A549 (cell line): ENCODE measurements around the gene C5orf34. TPM values are rescaled to one million over a fixed set of nuclear protein-coding genes. Genes with fewer than 3 reads are reported as not detected.

Experiments
- ATAC-seq, 2 experiments: fragments of 200-7000 bp in 1 of 2; fragments of >200 bp in 1 of 2; cut with Nextera tagmentation in 1 of 2; cut with Tn5 transposase in 1 of 2; 3 replicates each; pipeline versions ENCODE4 v1.8.0 to v1.9.1; 2018 to 2020; ENCODE audit warnings: mild to moderate bottlenecking in 1 of 2, moderate library complexity in 1 of 2
- CTCF ChIA-PET: fragments of 300-600 bp; sonication (Branson Sonifier 250); formaldehyde crosslinking; extraction: SDS; loops from one replicate; lab custom pipeline; 2021; ENCODE audit warnings: antibody characterized with exemption, inconsistent platforms; lab: Yijun Ruan, JAX
- POLR2A ChIA-PET: fragments of 350-600 bp; formaldehyde crosslinking; extraction: SDS; loops from one replicate; lab custom pipeline; 2021; ENCODE audit warnings: antibody characterized with exemption, inconsistent platforms; lab: Yijun Ruan, JAX
- DNase-seq, 2 experiments: peaks; one replicate each; pipeline versions ENCODE4 v3.0.0 to v3.0.0-alpha.2; 2011 to 2016; ENCODE audit warnings: low read depth in 1 of 2, low spot score in 1 of 2
- FAIRE-seq: peaks from 2 replicates; lab custom pipeline; 2011; peaks lifted over from hg19 to GRCh38; lab: Jason Lieb, UNC
- H3K27ac ChIP-seq, 2 experiments: fragments of >200 bp; sonication (Bioruptor Twin); formaldehyde crosslinking; 3 replicates each; pipeline ENCODE4 v1.5.1; 2016 to 2017
- H3K4me1 ChIP-seq: fragments of >200 bp; sonication (Bioruptor Twin); formaldehyde crosslinking; 3 replicates; pipeline ENCODE4 v1.6.1; 2016
- H3K4me2 ChIP-seq: fragments of >200 bp; sonication (Bioruptor Twin); formaldehyde crosslinking; 3 replicates; pipeline ENCODE4 v1.6.1; 2016
- H3K4me3 ChIP-seq: fragments of >200 bp; sonication (Bioruptor Twin); formaldehyde crosslinking; 3 replicates; pipeline ENCODE4 v1.5.1; 2016
- H3K9me3 ChIP-seq: fragments of >200 bp; sonication (Bioruptor Twin); formaldehyde crosslinking; 3 replicates; pipeline ENCODE4 v1.6.1; 2016
- BCL3 ChIP-seq: fragments of >200 bp; sonication (Bioruptor Twin); formaldehyde crosslinking; IDR thresholded peaks from 3 replicates; pipeline ENCODE4 v1.6.1; 2016
- CBX2 ChIP-seq: fragments of 200-600 bp; sonication (generic); IDR thresholded peaks from 2 replicates; pipeline ENCODE4 v1.6.1; 2016; ENCODE audit warnings: low read depth, mild to moderate bottlenecking, borderline replicate concordance
- CEBPB ChIP-seq, 2 experiments: fragments of >200 bp in 1 of 2; sonication (Bioruptor Twin) in 1 of 2; formaldehyde crosslinking in 1 of 2; IDR thresholded peaks; 2 replicates each; pipeline ENCODE4 v1.6.1; 2012 to 2016
- CHD2 ChIP-seq: fragments of 150-350 bp; IDR thresholded peaks from 2 replicates; pipeline ENCODE4 v1.6.1; 2014; ENCODE audit warnings: low read length; ENCODE audit not compliant: partially characterized antibody
- CHD4 ChIP-seq: fragments of 200-600 bp; sonication (generic); IDR thresholded peaks from 2 replicates; pipeline ENCODE4 v1.6.1; 2016; ENCODE audit warnings: antibody characterized with exemption, mild to moderate bottlenecking, borderline replicate concordance
- ESRRA ChIP-seq: fragments of 150-350 bp; IDR thresholded peaks from 2 replicates; pipeline ENCODE4 v1.6.1; 2014; ENCODE audit warnings: mild to moderate bottlenecking, low read length, borderline replicate concordance
- HDAC2 ChIP-seq: fragments of 200-600 bp; sonication (generic); IDR thresholded peaks from 2 replicates; pipeline ENCODE4 v1.6.1; 2016
- HOXA7 ChIP-seq: fragments of 250-450 bp; sonication (Bioruptor Pico); IDR thresholded peaks from 2 replicates; pipeline ENCODE4 v1.5.0; 2020; ENCODE audit warnings: mild to moderate bottlenecking, moderate library complexity
- HOXB5 ChIP-seq: fragments of 250-450 bp; sonication (Bioruptor Pico); IDR thresholded peaks from 2 replicates; pipeline ENCODE4 v1.5.0; 2020; ENCODE audit warnings: mild to moderate bottlenecking, moderate library complexity
- JUN ChIP-seq, 2 experiments: fragments of >200 bp; sonication (Bioruptor Twin); formaldehyde crosslinking; IDR thresholded peaks; 2 replicates in 1 of 2; 3 replicates in 1 of 2; pipeline ENCODE4 v1.6.1; 2016 to 2017
- KDM5A ChIP-seq: fragments of 200-600 bp; sonication (generic); IDR thresholded peaks from 2 replicates; pipeline ENCODE4 v1.6.1; 2016; ENCODE audit warnings: antibody characterized with exemption, mild to moderate bottlenecking
- MYC ChIP-seq: IDR thresholded peaks from 2 replicates; pipeline ENCODE4 v1.6.1; 2012; ENCODE audit warnings: mild to moderate bottlenecking, inconsistent platforms, low read length, improper control_type of control experiment, borderline replicate concordance
- NFE2L2 ChIP-seq: fragments of 150-350 bp; conservative IDR thresholded peaks from 2 replicates; pipeline ENCODE4 v1.6.1; 2014; ENCODE audit warnings: low read length
- NPAS2 ChIP-seq: fragments of 250-450 bp; sonication (Bioruptor Pico); IDR thresholded peaks from 2 replicates; pipeline ENCODE4 v1.8.0; 2022; ENCODE audit warnings: mild to moderate bottlenecking, moderate library complexity, borderline replicate concordance
- PHF8 ChIP-seq: fragments of 200-600 bp; sonication (generic); IDR thresholded peaks from 2 replicates; pipeline ENCODE4 v1.6.1; 2016; ENCODE audit warnings: low read depth, mild to moderate bottlenecking, antibody characterized with exemption, moderate library complexity, borderline replicate concordance
- RAD21 ChIP-seq, 2 experiments: fragments of >200 bp in 1 of 2; sonication (Bioruptor Twin) in 1 of 2; formaldehyde crosslinking in 1 of 2; IDR thresholded peaks in 1 of 2; conservative IDR thresholded peaks in 1 of 2; 2 replicates in 1 of 2; 3 replicates in 1 of 2; pipeline ENCODE4 v1.6.1; 2012 to 2018; ENCODE audit warnings: inconsistent platforms in 1 of 2
- REST ChIP-seq: fragments of 200-600 bp; sonication (generic); IDR thresholded peaks from 2 replicates; pipeline ENCODE4 v1.6.1; 2016; ENCODE audit warnings: antibody characterized with exemption, mild to moderate bottlenecking, moderate library complexity
- RNF2 ChIP-seq: fragments of 200-600 bp; sonication (generic); IDR thresholded peaks from 2 replicates; pipeline ENCODE4 v1.6.1; 2016; ENCODE audit warnings: low read depth, mild to moderate bottlenecking, antibody characterized with exemption, moderate library complexity, borderline replicate concordance
- SREBF2 ChIP-seq: fragments of 450-650 bp; IDR thresholded peaks from 2 replicates; pipeline ENCODE4 v1.6.1; 2014; ENCODE audit warnings: mild to moderate bottlenecking, moderate library complexity
- WGBS: methylation state at CpG from one replicate; pipeline ENCODE4 v1.1.6; 2017; ENCODE audit errors: missing lambda C conversion rate; 5-methylcytosine and 5-hydroxymethylcytosine counted together
- polyA plus RNA-seq, 4 experiments: library from polyadenylated mRNA; depleted of rRNA in 3 of 4; stranded (reverse); fragments of >200 nt; fragmentation: RNase III in 1 of 4; extraction: RNeasy Plus Mini Kit Qiagen cat#74134 plus additional on column Dnase treatment in 1 of 4; gene quantifications; 2 replicates in 3 of 4; 3 replicates in 1 of 4; pipeline ENCODE4 v1.2.3, GENCODE V29; 2011 to 2017
- TF ChIP-seq, protein P1 (sequence below): IDR thresholded peaks from 2 replicates; pipeline ENCODE4 v1.6.1; 2012

Gene C5orf34
- polyA plus RNA-seq, 2 of the 4 experiments (the other 2 are of a cell fraction): 7.6 to 16.1 TPM

- H3K4me3 ChIP-seq: no peak overlapping the region
- TF ChIP-seq HOXB5 (CRISPR knock-in tag): no peak
- TF ChIP-seq RAD21 (conservative IDR thresholded peaks at IDR 0.05 in 1 of 2, IDR thresholded peaks at IDR 0.05 in 1 of 2): no peak
- ATAC-seq (no peak), DNase-seq (no peak), FAIRE-seq (no peak)
- POLR2A ChIA-PET: no interaction called here
- no peak overlapping the region for H3K27ac ChIP-seq
- CTCF ChIA-PET: no interaction called here
- H3K4me1 ChIP-seq: no peaks in the 10 kb centered on the region
- H3K4me2 ChIP-seq: no peak overlapping the region
- no peaks in the 10 kb centered on the region for H3K9me3 ChIP-seq
- WGBS: 56% methylated on average over 5 of the region's 5 CpGs
Observed at GRCh38 chr5:43564289-43564850, 49.4 kb upstream of the C5orf34 start.

DNA sequence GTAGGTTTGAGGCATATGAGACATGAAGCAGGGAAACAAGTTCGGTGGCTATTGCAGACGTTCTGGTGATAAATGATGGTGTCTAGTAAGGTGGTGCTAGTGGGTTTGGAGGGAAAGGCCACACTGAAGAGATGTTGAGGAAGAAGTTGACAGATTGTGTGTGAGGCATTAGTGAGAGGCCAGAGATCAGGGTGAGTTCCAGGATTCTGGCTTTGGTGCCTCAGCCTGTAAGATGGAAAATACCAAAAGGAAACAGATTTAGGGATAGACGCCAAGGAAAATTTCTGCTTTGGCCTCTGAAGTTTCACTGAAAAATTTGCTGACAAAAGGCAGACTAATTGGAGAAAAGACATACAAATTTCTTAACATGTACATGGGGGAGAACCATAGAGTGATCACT is 48.4 kb upstream of the C5orf34 start:
- CTCF ChIA-PET: no interaction called here
- 87% methylated on average over 3 of the region's 3 CpGs for WGBS
- Histone ChIP-seq H3K9me3 (no peaks in the 10 kb centered on the region), H3K27ac (no peak overlapping the region), H3K4me3 (no peak overlapping the region), H3K4me2 (no peak overlapping the region), H3K4me1 (no peaks in the 10 kb centered on the region)
- TF ChIP-seq REST (no peak), ESRRA (no peak), CHD4 (no peak), RNF2 (no peak), CEBPB (IDR thresholded peaks at IDR 0.05) (no peak), HOXA7 (CRISPR knock-in tag) (no peak), NFE2L2 (no peak), SREBF2 (no peak), CBX2 (no peak), MYC (no peak), HDAC2 (no peak), BCL3 (no peak), NPAS2 (CRISPR knock-in tag) (no peak), CHD2 (no peak), JUN (IDR thresholded peaks at IDR 0.05) (no peak), PHF8 (no peak), KDM5A (no peak)
- TF ChIP-seq, protein P1, sequence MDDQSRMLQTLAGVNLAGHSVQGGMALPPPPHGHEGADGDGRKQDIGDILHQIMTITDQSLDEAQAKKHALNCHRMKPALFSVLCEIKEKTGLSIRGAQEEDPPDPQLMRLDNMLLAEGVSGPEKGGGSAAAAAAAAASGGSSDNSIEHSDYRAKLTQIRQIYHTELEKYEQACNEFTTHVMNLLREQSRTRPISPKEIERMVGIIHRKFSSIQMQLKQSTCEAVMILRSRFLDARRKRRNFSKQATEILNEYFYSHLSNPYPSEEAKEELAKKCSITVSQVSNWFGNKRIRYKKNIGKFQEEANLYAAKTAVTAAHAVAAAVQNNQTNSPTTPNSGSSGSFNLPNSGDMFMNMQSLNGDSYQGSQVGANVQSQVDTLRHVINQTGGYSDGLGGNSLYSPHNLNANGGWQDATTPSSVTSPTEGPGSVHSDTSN: no peak
- ATAC-seq (no peak), DNase-seq (no peak), FAIRE-seq (no peak)
- POLR2A ChIA-PET: no interaction called here
